LNCAP (cell line): ENCODE results near the gene LRGUK.

ENCODE experiments used
- CTCF ChIP-seq: fragments of 450-650 bp; IDR thresholded peaks from 2 replicates; pipeline ENCODE4 v1.5.1; 2017; ENCODE audit warnings: mild to moderate bottlenecking

Gene LRGUK

DNA sequence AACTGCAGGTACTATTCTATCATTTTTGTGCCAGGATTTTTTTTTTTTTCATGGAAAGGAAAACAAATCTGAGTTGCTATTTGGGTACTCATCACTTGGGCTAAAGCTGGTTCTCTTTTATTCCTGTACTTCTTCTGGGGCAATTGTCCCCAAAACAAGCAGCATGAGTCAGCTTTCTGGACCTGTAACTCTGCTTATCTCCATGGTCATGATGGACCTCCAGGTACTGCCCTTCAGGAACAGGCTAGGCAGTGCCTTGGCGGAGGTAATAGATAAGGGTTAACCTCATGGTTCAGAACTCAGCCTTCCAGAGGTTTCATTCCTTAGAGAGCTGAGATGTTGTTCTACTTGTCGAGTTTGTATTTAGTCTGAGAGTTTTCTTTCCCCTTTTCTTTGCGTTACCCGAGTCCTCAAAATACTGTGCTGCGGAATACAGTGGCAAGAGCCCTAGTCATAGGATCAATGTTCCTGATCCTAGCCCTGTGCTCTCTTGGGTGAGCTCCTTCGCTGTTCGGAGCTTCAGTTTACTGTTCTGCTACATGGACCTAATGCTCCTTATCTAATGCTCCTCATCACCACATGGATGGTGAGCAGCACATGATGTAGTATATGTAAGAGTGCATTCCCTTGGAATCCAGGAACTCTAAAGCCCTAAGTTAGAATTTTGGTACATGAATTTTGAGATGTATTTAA is 74.6 kb downstream of the LRGUK start:
- TF ChIP-seq CTCF = no peak

- TF ChIP-seq CTCF = no peak
These were observed 76.2 kb downstream of the LRGUK start for GRCh38 chr7:134203186-134203889.

GRCh38 chr7:134209322-134210015 is 82.3 kb downstream of the LRGUK start:
- no peak for TF ChIP-seq CTCF

GRCh38 chr7:134210227-134210626 is 83.1 kb downstream of the LRGUK start:
- TF ChIP-seq CTCF = no peak

- TF ChIP-seq CTCF = no peak
These were observed 84.0 kb downstream of the LRGUK start for GRCh38 chr7:134210976-134211663.

GRCh38 chr7:134211817-134212216 is 84.7 kb downstream of the LRGUK start:
- no peak for TF ChIP-seq CTCF
